ENCODE results near the gene GYS2.

DNA sequence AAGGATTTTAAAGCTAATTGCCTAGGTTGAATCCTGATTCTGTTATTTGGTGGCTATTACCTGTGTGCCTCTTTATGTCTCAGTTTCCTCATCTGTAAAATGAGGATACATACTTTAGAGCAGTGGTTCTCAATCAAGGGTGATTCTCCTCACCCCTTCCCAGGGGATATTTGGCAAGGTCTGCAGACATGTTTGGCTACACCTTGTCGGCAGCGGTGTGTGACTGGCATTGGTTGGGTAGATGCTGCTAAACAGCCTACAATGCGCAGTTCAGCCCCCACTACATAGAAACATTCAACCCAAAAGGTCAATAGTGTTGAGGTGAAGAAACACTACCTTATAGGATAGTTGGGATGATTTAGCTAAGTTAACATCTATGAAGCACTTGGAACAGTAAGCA, 29.6 kb upstream of the GYS2 start:
- TF ChIP-seq, protein P1, sequence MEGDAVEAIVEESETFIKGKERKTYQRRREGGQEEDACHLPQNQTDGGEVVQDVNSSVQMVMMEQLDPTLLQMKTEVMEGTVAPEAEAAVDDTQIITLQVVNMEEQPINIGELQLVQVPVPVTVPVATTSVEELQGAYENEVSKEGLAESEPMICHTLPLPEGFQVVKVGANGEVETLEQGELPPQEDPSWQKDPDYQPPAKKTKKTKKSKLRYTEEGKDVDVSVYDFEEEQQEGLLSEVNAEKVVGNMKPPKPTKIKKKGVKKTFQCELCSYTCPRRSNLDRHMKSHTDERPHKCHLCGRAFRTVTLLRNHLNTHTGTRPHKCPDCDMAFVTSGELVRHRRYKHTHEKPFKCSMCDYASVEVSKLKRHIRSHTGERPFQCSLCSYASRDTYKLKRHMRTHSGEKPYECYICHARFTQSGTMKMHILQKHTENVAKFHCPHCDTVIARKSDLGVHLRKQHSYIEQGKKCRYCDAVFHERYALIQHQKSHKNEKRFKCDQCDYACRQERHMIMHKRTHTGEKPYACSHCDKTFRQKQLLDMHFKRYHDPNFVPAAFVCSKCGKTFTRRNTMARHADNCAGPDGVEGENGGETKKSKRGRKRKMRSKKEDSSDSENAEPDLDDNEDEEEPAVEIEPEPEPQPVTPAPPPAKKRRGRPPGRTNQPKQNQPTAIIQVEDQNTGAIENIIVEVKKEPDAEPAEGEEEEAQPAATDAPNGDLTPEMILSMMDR (IDR thresholded peaks at IDR 0.05) = no peak
- no peak for TF ChIP-seq POLR2A (IDR thresholded peaks at IDR 0.05)

Measured in body of pancreas (tissue), 4 donors.